PC-3 (cell line): ENCODE data around the gene FOXB1. TPM values are rescaled to one million over a fixed set of nuclear protein-coding genes. Genes with fewer than 3 reads are reported as not detected.

Experiments used
- ATAC-seq: fragments of 200-7000 bp; cut with Tn5 transposase; 2 replicates; pipeline ENCODE4 v1.9.1; 2020; ENCODE audit warnings: mild to moderate bottlenecking, moderate library complexity
- BruUV-seq: library from RNA; stranded (reverse); fragments of 400-500 nt; replicated peaks from 2 replicates; lab custom pipeline; 2021; lab: Mats Ljungman, UMichigan
- CTCF ChIA-PET: fragments of 300-600 bp; sonication (Branson Sonifier 250); formaldehyde crosslinking; loops from one replicate; lab custom pipeline; 2022; ENCODE audit warnings: antibody characterized with exemption; lab: Charles Lee
- POLR2A ChIA-PET: fragments of 300-600 bp; sonication (Branson Sonifier 250); formaldehyde crosslinking; loops from one replicate; lab custom pipeline; 2022; ENCODE audit warnings: antibody characterized with exemption; ENCODE audit not compliant: unreplicated experiment; lab: Charles Lee
- DNase-seq: peaks from one replicate; pipeline ENCODE4 v3.0.0-alpha.2; 2015
- H2AFZ ChIP-seq: fragments of 300-600 bp; sonication (generic); 2 replicates; pipeline ENCODE4 v1.6.0; 2016; ENCODE audit warnings: antibody characterized with exemption, low read length
- H3F3A ChIP-seq: fragments of 300-600 bp; sonication (generic); one replicate; pipeline ENCODE4 v1.6.0; 2017; ENCODE audit warnings: antibody characterized with exemption, low read length, control low read depth, mild to moderate bottlenecking; ENCODE audit not compliant: unreplicated experiment
- H3K27ac ChIP-seq: fragments of 300-600 bp; sonication (generic); 2 replicates; pipeline ENCODE4 v1.5.1; 2016; ENCODE audit warnings: mild to moderate bottlenecking, low read length
- H3K27me3 ChIP-seq: fragments of 300-600 bp; sonication (generic); 2 replicates; pipeline ENCODE4 v1.6.1; 2016; ENCODE audit warnings: low read length, mixed read lengths
- H3K36me3 ChIP-seq: fragments of 300-600 bp; sonication (generic); 2 replicates; pipeline ENCODE4 v1.6.1; 2016; ENCODE audit warnings: low read depth, mixed run types, low read length, mixed read lengths
- H3K4me1 ChIP-seq: fragments of 300-600 bp; sonication (generic); 2 replicates; pipeline ENCODE4 v1.5.1; 2016; ENCODE audit warnings: low read length; ENCODE audit not compliant: insufficient read depth
- H3K4me2 ChIP-seq: fragments of 300-600 bp; sonication (generic); 2 replicates; pipeline ENCODE4 v1.6.0; 2016; ENCODE audit warnings: low read length
- H3K4me3 ChIP-seq: fragments of 300-600 bp; sonication (generic); 2 replicates; pipeline ENCODE4 v1.5.1; 2016; ENCODE audit warnings: mild to moderate bottlenecking, low read length, mixed read lengths
- H3K79me2 ChIP-seq: fragments of 300-600 bp; sonication (generic); 2 replicates; pipeline ENCODE4 v1.6.1; 2017; ENCODE audit warnings: low read length, mixed read lengths
- H3K9ac ChIP-seq: fragments of 300-600 bp; sonication (generic); 2 replicates; pipeline ENCODE4 v1.6.0; 2016; ENCODE audit warnings: mild to moderate bottlenecking, low read length
- H3K9me2 ChIP-seq: fragments of 300-600 bp; sonication (generic); replicated peaks from 2 replicates; pipeline ENCODE4 v1.6.1; 2016; ENCODE audit warnings: mixed run types, low read length, mixed read lengths
- H3K9me3 ChIP-seq: fragments of 300-600 bp; sonication (generic); 2 replicates; pipeline ENCODE4 v1.6.1; 2016; ENCODE audit warnings: low read length, mixed read lengths
- H4K20me1 ChIP-seq: fragments of 300-600 bp; sonication (generic); 2 replicates; pipeline ENCODE4 v1.6.1; 2016; ENCODE audit warnings: low read length, mixed read lengths
- EZH2 ChIP-seq: fragments of 300-600 bp; sonication (generic); IDR thresholded peaks from one replicate; pipeline ENCODE4 v1.6.1; 2017; ENCODE audit warnings: antibody characterized with exemption, mild to moderate bottlenecking, low read length; ENCODE audit not compliant: unreplicated experiment
- EZH2phosphoT487 ChIP-seq: fragments of 300-600 bp; sonication (generic); IDR thresholded peaks from 2 replicates; pipeline ENCODE4 v1.6.1; 2018; ENCODE audit warnings: mild to moderate bottlenecking, antibody characterized with exemption, low read length, borderline replicate concordance
- intact Hi-C: fragments of 100-400 bp; cut with micrococcal nuclease; formaldehyde crosslinking; loops from 2 replicates; pipeline ENCODE4 v1.9.0; 2023
- total RNA-seq: library from RNA; depleted of rRNA; stranded (reverse); fragments of >200 nt; gene quantifications from 2 replicates; pipeline ENCODE4 v1.2.3, GENCODE V29; 2014
- TF ChIP-seq, protein P1 (sequence below): fragments of 300-600 bp; sonication (generic); conservative IDR thresholded peaks from 2 replicates; pipeline ENCODE4 v1.5.1; 2017; ENCODE audit warnings: antibody characterized with exemption, low read depth, mild to moderate bottlenecking, low read length

FOXB1 gene
- total RNA-seq, 1 experiment from 2014 or later = not detected

DNA sequence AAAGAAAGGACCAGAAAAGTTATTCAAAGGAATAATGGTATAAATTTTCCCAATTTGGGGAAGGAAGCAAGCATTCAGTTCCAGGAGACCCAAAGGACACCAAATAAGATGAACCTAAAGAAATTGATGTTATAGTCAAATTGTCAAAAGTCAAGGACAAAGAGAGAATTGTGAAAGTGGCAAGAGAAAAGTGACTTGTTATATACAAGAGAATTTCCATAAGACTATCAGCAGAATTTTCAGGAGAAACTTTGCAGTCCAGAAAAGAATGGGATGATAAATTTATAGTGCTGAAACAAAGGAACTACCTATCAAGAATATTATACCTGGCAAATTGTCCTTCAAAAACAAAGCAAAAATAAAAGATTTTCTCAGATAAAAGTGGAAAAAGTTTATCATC lies 43.8 kb upstream of the FOXB1 start:
- Histone ChIP-seq H3F3A (no peaks in the 10 kb centered on the region), H3K9me2 (no peaks in the 10 kb centered on the region), H3K9ac (no peak overlapping the region), H3K9me3 (no peaks in the 10 kb centered on the region), H3K27me3 (no peaks in the 10 kb centered on the region), H3K36me3 (no peaks in the 10 kb centered on the region), H2AFZ (no peak overlapping the region), H3K4me2 (no peak overlapping the region), H3K79me2 (no peaks in the 10 kb centered on the region), H4K20me1 (no peaks in the 10 kb centered on the region), H3K4me3 (no peak overlapping the region), H3K4me1 (no peaks in the 10 kb centered on the region), H3K27ac (no peak overlapping the region)
- TF ChIP-seq EZH2phosphoT487 = no peak
- no peak for TF ChIP-seq EZH2
- TF ChIP-seq, protein P1, sequence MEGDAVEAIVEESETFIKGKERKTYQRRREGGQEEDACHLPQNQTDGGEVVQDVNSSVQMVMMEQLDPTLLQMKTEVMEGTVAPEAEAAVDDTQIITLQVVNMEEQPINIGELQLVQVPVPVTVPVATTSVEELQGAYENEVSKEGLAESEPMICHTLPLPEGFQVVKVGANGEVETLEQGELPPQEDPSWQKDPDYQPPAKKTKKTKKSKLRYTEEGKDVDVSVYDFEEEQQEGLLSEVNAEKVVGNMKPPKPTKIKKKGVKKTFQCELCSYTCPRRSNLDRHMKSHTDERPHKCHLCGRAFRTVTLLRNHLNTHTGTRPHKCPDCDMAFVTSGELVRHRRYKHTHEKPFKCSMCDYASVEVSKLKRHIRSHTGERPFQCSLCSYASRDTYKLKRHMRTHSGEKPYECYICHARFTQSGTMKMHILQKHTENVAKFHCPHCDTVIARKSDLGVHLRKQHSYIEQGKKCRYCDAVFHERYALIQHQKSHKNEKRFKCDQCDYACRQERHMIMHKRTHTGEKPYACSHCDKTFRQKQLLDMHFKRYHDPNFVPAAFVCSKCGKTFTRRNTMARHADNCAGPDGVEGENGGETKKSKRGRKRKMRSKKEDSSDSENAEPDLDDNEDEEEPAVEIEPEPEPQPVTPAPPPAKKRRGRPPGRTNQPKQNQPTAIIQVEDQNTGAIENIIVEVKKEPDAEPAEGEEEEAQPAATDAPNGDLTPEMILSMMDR = no peak
- no peak for DNase-seq
- no peak for ATAC-seq
- ChIA-PET CTCF (no interaction called here), POLR2A (no interaction called here)
- intact Hi-C loops = no loop called here
- no TSS peak for BruUV-seq

DNA sequence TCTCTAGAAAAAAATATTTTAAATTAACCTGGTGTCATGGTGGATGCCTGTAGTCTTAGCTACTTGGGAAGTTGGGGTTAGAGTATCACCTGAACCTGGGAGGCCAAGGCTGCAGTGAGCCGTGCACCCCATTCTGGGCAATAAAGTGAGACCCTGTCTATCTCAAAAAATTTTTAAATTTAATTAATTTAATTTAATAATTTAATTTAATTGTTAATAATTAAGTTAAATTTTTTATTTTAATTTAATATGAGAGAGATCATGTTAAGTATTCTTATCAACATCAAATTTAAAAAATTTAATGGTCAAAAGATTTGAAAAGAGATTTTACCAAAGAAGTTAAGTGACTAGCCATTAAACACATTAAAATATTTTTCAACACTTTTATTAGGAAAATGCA lies 40.8 kb upstream of the FOXB1 start:
- no TSS peak for BruUV-seq
- H3K4me1 ChIP-seq = no peaks in the 10 kb centered on the region
- no peaks in the 10 kb centered on the region for H3K36me3 ChIP-seq
- H3K4me3 ChIP-seq = no peak overlapping the region
- no peak for ATAC-seq
- H4K20me1 ChIP-seq = no peaks in the 10 kb centered on the region
- no peak overlapping the region for H2AFZ ChIP-seq
- H3K27me3 ChIP-seq = peaks cover 24% of the 10 kb centered on the region; the same call in 1 of the 2 replicates
- no peaks in the 10 kb centered on the region for H3K9me3 ChIP-seq
- no peaks in the 10 kb centered on the region for H3K79me2 ChIP-seq
- H3K4me2 ChIP-seq = no peak overlapping the region
- CTCF ChIA-PET = no interaction called here
- no peak for DNase-seq
- no peak overlapping the region for H3K9ac ChIP-seq
- intact Hi-C loops = no loop called here
- no peak overlapping the region for H3K27ac ChIP-seq
- H3F3A ChIP-seq = no peaks in the 10 kb centered on the region
- no peaks in the 10 kb centered on the region for H3K9me2 ChIP-seq
- no peak for TF ChIP-seq EZH2phosphoT487
- TF ChIP-seq, protein P1 = no peak
- no peak for TF ChIP-seq EZH2
- POLR2A ChIA-PET = no interaction called here

DNA sequence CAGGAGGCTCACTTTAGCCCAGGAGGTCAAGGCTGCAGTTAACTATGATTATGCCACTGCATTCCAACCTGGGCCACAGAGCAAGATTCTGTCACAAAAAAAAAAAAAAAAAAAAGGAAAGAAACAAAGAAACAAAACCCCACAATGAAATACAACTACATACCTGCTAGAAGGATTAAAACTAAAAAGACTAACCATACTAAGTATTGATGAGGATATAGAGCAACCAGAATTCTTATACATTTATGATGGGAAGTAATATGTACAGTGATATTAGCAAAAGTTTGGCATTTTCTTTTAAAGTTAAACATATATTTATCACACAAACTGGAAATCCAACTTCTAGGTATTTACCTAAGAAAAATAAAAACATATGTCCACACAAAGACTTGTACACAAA lies 40.2 kb upstream of the FOXB1 start:
- no TSS peak for BruUV-seq
- ChIA-PET CTCF (no interaction called here), POLR2A (no interaction called here)
- H3K36me3 ChIP-seq = no peaks in the 10 kb centered on the region
- peaks cover 30% of the 10 kb centered on the region for H3K27me3 ChIP-seq
- no peak overlapping the region for H2AFZ ChIP-seq
- H3K4me3 ChIP-seq = no peak overlapping the region
- no peak for DNase-seq
- H3K79me2 ChIP-seq = no peaks in the 10 kb centered on the region
- no peak overlapping the region for H3K4me2 ChIP-seq
- no peak overlapping the region for H3K9ac ChIP-seq
- intact Hi-C loops = no loop called here
- no peaks in the 10 kb centered on the region for H3F3A ChIP-seq
- H4K20me1 ChIP-seq = no peaks in the 10 kb centered on the region
- H3K9me2 ChIP-seq = no peaks in the 10 kb centered on the region
- no peaks in the 10 kb centered on the region for H3K4me1 ChIP-seq
- no peaks in the 10 kb centered on the region for H3K9me3 ChIP-seq
- ATAC-seq = no peak
- no peak overlapping the region for H3K27ac ChIP-seq
- TF ChIP-seq EZH2phosphoT487 (no peak), EZH2 (no peak)
- TF ChIP-seq, protein P1 = no peak
